Right lobe of liver (tissue), 4 donors: ENCODE data around the gene HERC4.

Experiments used
- POLR2A ChIP-seq: fragments of 450-650 bp; IDR thresholded peaks from one replicate; pipeline ENCODE4 v1.6.1; 2017; ENCODE audit warnings: antibody characterized with exemption, mild to moderate bottlenecking
- TF ChIP-seq, protein P1 (sequence below), 4 donors: fragments of 200-600 bp in 3 of 4; fragments of 450-650 bp in 1 of 4; IDR thresholded peaks; one replicate each; pipeline versions ENCODE4 v1.5.1 to v1.8.0; 2016 to 2022; ENCODE audit warnings: antibody characterized with exemption in 4 of 4, mild to moderate bottlenecking in 2 of 4
- donor health status: DM: no; HTN: no; CAD: no.
- donor health status: DM: no; HTN: no; CAD: no.
- donor health status: DM: no; HTN: yes; CAD: no.

DNA sequence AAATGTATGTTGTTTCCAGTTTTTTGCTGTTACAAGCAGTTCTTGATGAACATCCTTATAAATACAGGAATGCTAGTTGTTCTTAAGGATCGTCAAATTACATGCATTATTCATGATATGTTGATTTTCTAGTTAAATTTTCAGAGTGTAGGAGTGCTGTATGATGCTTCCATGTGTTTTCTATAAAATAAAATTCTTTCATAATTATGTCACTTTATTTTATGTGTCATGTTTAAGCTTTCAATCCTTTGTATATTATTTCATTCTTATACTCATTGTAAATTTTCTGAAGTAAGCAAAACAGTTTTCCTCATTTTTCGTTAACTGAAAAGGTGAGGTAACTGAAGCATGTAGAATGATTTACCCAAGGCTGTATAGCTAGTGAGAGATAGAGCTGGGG lies 17.4 kb upstream of the HERC4 start:
- TF ChIP-seq, protein P1, sequence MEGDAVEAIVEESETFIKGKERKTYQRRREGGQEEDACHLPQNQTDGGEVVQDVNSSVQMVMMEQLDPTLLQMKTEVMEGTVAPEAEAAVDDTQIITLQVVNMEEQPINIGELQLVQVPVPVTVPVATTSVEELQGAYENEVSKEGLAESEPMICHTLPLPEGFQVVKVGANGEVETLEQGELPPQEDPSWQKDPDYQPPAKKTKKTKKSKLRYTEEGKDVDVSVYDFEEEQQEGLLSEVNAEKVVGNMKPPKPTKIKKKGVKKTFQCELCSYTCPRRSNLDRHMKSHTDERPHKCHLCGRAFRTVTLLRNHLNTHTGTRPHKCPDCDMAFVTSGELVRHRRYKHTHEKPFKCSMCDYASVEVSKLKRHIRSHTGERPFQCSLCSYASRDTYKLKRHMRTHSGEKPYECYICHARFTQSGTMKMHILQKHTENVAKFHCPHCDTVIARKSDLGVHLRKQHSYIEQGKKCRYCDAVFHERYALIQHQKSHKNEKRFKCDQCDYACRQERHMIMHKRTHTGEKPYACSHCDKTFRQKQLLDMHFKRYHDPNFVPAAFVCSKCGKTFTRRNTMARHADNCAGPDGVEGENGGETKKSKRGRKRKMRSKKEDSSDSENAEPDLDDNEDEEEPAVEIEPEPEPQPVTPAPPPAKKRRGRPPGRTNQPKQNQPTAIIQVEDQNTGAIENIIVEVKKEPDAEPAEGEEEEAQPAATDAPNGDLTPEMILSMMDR (IDR thresholded peaks at IDR 0.05): no peak
- TF ChIP-seq POLR2A: no peak
